Inflammatory macrophage treated with lipopolysaccharide for 4 hours (primary cell): ENCODE data around the gene PRKAG2.
A peak's percentile ranks its signal among the peaks of the same experiment; 100 is the strongest.

ENCODE experiments used
- DNase-seq: peaks from one replicate; pipeline ENCODE4 v3.0.0-alpha.2; 2020

The PRKAG2 gene

GRCh38 chr7:151900591-151900985, 23.7 kb upstream of the PRKAG2 start:
- no peak for DNase-seq

- DNase-seq, result no peak
Observed at GRCh38 chr7:151899513-151900360, 22.8 kb upstream of the PRKAG2 start.

- no peak for DNase-seq
Observed at GRCh38 chr7:151897951-151898686, 21.2 kb upstream of the PRKAG2 start.

- no peak for DNase-seq
Observed at GRCh38 chr7:151897161-151897731, 20.3 kb upstream of the PRKAG2 start.

- no peak for DNase-seq
Observed at GRCh38 chr7:151896486-151896885, 19.6 kb upstream of the PRKAG2 start.

GRCh38 chr7:151896086-151896485, 19.2 kb upstream of the PRKAG2 start:
- DNase-seq, result no peak

- DNase-seq, result no peak
Observed at GRCh38 chr7:151895631-151896031, 18.7 kb upstream of the PRKAG2 start.

- no peak for DNase-seq
Observed at GRCh38 chr7:151895008-151895630, 18.2 kb upstream of the PRKAG2 start.

- DNase-seq, result no peak
Observed at GRCh38 chr7:151894111-151895007, 17.4 kb upstream of the PRKAG2 start.

- no peak for DNase-seq
Observed at GRCh38 chr7:151893405-151893923, 16.5 kb upstream of the PRKAG2 start.

GRCh38 chr7:151891753-151892152, 14.8 kb upstream of the PRKAG2 start:
- DNase-seq, result no peak

GRCh38 chr7:151891182-151891581, 14.3 kb upstream of the PRKAG2 start:
- no peak for DNase-seq

- peak; percentile 51 for DNase-seq
Observed at GRCh38 chr7:151890355-151891004, 13.6 kb upstream of the PRKAG2 start.

- DNase-seq, result no peak
Observed at GRCh38 chr7:151889406-151890354, 12.8 kb upstream of the PRKAG2 start.

GRCh38 chr7:151888079-151889067, 11.5 kb upstream of the PRKAG2 start:
- no peak for DNase-seq

- DNase-seq, result no peak
Observed at GRCh38 chr7:151886783-151887182, 9.9 kb upstream of the PRKAG2 start.

- no peak for DNase-seq
Observed at GRCh38 chr7:151885202-151885580, 8.3 kb upstream of the PRKAG2 start.

GRCh38 chr7:151884312-151885201, 7.6 kb upstream of the PRKAG2 start:
- no peak for DNase-seq
